ENCODE data around the gene AP2A2.

Gene AP2A2

DNA sequence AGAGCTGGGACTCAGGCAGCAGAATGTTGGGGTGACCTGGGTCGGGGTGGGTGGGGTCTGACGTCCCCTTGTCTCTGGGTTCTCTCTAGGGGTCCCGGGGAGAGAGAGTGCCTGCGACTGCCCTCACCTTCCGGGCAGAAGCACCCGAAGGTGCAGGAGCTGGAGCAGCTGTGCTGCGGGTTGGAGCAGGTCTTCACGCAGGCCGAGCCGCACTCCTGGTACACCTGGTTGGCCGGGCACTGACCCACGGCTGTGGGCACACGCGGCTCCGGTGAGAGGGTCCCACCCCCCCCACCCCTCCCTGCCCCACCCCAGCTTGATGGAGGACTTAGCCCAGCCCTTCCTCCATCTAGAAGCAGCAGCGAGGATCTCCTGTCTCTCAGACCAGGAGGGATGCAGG lies 104.4 kb downstream of the AP2A2 start:
- DNase-seq (ENCODE audit: low read depth) = no peak

DNA sequence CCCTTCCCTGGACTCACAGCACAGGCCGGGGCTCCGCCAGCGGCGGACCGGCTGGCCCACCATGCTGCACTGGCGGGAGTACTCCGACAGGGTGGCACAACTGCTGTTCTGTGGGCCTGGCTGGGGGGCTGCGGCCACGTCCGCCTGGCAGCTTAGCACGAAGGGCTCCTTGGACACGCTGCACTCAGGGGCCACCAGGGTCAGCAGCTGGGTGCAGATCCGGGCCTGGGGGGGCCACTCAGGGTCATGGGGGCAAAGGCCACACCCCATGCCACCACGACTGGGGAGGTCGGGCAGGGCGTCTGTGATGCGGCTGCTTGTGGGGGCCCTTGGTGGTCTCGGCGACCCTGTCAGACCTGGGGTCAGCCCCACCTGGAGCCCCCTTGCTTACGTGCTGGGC lies 104.9 kb downstream of the AP2A2 start:
- no peak for DNase-seq (ENCODE audit: low read depth)

DNA sequence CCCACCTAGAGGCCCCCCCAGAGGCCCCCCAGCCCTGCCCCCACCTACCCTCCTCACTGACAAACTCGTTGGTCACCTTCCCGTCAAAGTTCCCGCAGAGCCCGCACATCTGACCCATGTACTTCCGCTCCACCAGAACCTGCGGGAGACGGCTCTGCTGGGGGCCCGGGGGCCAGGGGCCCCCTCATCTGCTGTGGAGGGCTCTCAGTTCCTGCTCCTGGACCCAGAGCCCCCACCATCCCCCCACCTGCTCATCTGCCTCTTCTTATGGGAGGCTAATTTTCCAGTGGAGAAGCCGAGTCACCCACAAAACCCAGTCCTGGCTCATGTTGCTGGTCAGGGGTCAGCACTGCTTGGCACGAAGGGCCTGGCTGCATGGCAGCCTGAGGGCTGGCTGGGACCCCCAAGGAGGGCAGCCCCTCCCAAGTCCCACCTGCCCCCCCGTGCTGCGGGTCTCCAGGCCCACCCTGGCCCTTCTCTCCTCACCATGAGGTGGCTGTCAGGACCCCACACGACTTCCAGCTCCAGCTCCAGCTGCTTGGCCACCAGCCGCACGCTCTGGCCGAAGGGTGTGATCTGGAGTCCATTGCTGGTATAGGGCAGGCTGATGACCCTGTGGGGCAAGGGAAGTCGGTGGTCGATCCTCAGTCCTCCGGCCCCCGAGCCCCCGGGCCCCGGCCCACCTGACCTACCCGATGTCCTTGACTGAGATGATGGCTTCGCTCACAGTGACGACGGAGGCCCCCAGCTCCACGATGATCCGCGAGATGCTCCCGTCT lies 105.6 kb downstream of the AP2A2 start:
- no peak for DNase-seq (ENCODE audit: low read depth)

DNA sequence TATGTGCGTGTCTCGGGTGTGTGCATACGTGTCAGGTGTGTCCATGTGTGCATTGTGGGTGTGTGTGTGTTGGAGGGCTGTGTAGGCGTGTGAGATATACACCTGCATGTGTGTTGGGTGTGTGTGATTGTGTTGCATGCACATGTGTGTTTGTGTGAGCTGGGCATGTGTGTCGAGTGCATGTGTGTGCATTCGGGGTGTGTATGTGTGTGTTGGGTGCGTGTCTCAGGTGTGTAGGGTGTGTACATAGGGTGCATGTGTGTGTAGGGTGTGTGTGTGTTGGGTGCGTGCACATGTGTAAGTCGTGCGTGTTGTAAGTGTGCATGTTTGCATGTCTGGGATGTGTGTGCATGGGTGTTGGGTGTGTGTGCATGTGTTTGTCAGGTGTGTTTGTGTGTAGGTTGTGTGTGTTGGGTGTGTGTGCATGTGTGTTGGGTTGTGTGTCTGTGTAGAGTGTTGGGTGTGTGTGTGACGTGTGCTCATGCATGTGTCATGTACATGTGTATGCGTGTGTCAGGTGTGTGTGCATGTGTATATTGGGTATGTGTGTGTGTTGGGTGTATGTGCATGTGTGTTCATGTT lies 106.7 kb downstream of the AP2A2 start:
- no peak for DNase-seq (ENCODE audit: low read depth)

DNA sequence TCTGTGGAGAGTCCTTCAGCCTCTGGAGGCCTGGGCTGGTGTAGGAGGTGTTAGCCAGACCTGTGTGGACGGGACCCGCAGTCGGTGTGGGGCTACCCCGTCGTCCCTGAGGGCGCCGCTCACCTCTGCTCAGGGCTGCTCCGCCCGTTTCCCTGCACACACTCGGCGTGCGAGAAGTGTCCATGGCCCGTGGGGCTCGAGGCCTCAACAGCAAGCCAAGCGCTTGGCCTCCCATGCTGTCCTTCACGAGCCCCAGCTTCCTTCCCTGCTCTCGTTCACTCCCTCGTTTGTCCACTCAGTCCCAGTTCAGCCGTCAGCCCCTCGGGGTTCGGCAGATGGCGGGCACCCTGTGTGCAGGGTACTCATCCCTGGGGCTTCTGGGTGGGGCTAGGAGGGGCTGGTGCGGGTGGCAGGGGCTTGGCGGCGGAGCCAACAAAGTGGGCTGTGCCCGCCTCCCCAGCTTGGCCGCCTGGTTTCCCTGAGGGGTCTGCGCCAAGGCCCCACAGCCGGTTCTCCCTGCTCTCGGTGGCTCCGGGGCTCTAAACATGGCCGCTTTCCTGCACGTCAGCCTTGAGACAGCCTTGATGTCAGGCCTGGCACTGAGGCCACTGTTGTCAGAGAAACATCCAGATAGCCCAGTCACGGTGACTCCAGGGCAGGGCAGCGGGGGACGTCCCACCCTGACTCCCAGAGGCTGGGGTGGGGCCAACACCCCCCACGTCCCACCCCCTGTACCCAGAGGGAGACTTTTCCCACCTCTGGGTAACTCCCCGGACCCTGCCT lies 107.5 kb downstream of the AP2A2 start:
- DNase-seq (ENCODE audit: low read depth) = no peak

DNA sequence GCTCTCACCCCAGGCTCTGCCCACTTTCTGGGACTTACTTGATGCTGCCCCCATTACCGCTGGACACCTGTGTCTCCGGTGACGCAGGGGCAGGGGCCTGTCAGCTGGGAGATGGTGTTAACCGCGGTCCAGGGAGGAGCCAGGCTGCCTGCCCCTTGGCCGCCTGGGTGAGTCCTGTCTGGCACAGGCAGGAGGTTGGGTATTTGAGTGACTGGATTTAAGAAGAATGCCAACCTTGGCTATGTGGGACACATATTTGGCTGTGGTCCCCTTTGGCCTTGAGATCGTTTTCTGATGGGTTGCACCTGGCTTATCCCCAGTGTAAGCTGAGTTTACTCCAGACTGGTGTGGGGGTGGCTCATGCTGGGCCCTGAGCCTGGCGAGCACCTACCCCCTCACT lies 108.3 kb downstream of the AP2A2 start:
- no peak for DNase-seq (ENCODE audit: low read depth)

DNA sequence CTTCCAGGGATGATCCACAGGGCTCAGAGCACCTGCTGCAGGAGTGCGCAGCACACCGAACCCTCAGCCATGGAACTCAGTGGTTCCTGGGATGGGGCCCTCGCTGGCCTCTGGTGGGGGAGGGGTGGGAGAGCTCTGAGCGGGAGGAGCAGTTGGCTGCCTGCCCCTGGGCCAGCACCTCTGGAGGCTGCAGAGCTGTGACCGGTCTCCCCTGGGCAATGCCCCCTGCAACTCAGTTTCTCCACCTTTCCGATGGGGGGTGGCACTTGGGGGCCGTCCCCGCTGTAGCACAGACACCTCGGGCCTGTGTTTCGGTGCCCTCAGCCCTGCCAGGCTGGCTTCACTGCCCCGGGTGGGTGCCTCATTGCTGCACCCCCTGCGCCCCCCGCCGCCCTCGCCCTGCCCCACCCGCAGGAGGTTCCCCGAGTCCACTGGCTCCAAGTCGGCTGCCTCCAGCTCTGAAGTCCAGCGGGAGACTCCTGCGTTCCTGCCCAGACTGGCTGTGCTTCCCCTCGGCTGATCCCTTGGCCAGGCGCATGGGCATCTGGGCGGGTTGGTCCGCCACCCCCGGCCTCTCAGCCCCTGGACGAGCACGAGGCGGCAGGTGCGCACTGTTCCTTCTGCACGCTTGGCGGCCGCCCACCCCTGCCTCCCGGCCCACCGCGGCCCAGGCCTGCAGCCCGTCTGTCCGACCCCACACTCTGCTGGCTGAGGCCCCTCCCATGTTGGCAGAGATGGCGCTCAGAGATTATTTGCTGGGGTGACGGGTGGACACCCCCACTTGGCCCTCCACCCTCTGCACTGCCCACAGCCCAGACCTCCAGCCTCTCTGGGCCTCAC lies 109.0 kb downstream of the AP2A2 start:
- DNase-seq (ENCODE audit: low read depth) = no peak

DNA sequence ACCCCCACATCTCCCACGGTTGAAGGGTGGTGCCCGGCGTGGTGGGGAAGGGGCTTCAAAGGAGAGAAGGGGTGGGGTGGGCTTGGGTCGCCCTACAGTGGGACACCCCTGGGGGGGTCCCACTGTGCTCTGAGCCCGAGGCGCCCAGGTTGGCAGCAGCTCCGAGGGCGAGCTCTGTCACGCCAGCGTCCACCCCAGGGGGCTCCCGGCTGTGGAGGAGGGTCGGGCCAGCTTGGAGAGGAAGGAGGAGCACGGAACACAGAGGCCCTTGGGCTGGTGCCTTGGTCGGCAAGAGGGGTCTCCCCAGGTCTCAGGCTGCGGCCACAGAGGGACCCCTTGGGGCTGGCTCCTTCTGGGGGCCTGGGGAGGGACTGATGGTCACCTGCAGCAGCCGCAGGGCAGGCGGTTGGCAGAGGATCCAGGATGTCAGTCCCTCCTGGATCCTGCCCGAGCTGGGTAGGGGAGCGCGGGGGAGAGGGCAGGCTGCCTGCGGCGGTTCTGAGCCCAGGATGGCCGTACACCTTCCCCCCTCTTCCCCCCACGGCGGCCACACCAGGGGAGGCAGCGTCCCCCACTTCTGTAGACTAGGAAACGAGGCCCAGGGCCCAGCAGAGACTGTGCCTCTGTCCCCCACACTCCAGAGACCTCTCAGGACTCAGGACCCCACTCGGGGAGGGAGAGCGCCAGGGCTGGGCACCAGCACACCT lies 110.1 kb downstream of the AP2A2 start:
- DNase-seq (ENCODE audit: low read depth) = no peak

DNA sequence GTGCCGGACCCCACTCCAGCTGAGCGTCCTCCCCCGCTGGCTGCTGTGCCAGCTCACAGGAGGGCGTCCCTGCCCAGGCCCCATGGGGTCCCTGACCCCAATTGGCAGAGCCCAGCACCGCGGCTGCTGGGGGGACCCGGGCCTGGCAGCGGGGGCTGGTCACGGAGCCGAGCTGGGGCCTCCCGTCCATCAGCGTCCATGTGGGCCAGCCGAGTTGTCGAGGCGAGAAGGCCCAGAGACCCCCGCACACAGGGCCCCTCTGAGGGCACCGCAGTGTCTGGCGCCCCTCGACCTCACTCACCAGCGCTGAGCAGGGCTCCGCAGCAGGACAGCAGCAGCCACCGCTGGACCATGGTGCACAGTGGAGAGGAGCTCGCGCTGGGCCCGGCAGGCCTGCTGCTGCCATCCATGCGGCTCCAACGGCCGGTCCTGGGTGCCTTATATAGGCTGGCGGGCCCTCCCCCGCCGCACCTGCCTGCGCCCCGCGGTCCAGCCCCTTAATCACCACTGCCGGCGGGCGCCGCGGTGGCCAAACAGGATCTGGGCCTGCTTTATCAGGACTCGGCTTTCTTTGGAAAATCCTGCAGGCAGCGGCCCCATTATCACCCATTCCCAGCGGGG lies 110.7 kb downstream of the AP2A2 start, which contains the start of gene MUC6:
Gene MUC6, minus strand, starts transcription at position 416 of the 621 bp plus-strand sequence. Its CDS starts 63 bp downstream, at position 353.
- DNase-seq (ENCODE audit: low read depth) = no peak

DNA sequence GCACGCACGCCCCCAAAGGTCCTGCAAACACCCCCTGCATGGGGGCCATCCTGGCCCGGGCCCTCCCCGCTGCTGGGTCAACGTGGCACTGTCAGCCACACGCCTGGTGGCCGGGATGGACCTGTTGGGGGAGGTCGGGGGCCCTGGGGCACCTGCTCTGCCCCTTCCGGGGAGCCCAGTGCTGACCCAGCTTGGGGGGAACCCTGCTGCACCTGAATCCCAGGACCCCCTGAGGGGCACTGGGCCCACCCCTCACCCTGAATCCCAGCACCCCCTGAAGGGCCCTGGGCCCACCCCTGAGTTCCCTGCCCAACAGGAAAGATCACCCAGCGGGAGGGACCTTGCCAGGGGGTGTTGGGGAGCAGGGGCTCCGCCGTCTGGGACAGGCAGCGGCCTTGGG lies 111.3 kb downstream of the AP2A2 start:
- DNase-seq (ENCODE audit: low read depth) = no peak

DNA sequence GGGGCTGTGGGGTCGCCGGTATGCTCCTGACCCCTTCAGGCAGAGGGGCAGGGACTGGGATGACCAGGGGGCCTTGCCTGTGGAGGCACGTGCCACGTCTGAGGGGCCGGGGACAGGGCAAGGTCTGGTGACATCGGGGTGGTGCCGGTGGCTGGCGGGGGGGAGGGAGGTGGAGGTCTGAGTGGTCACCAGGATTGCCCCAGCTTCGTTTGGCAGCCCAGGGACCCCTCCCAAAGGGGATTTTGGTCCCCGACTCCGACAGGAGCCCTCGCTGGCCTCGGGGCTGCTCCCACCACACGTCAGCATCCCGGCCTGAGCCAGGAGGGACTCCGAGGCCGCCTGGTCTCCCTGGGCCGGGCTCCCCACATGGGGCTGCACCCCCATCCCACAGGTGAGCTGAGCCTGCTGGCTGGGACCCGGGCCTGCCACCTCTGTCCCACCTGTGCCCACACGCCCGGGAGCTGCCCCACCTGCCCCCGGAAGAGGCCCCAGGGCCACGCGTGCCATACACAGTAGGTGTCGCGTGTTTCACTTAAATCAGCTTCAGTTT lies 111.9 kb downstream of the AP2A2 start:
- no peak for DNase-seq (ENCODE audit: low read depth)

DNA sequence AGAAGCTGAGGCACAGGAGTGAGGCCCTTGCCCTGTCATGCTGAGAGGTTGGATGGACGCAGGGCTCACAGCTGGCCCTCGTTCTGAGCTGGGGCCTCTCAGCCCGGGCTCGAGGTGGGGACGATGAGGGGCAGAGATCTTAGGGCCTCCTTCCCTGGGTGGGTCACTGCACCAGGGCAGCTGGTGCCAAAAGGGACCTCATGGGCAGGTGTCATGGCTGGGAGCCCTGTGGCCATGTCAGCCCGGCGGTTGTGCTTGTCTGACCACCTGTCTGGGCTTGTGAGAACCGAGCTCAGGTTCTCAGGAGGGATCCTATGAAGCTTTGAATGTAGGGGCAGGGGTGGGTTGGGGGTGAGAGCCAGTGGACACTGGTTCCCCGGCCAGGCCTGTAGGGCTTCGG lies 112.7 kb downstream of the AP2A2 start:
- DNase-seq (ENCODE audit: low read depth) = no peak

DNA sequence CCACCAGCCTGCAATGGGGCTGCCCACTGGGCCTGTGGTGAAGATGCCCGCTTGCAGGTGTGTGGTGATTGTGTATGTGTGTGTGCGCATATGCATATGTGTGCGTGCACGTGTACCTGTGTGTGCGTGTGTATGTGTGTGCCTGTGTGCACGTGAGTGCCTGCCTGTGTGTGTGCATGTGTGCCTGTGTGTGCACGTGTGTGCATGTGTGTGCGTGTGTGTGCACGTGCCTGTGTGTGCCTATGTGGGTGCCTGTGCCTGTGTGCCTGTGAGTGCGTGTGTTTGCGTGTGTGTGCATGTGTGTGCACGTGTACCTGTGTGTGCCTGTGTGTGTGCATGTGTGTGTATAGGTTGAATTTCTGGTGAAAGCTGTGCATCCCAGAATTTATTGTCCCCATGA lies 113.3 kb downstream of the AP2A2 start:
- no peak for DNase-seq (ENCODE audit: low read depth)

DNA sequence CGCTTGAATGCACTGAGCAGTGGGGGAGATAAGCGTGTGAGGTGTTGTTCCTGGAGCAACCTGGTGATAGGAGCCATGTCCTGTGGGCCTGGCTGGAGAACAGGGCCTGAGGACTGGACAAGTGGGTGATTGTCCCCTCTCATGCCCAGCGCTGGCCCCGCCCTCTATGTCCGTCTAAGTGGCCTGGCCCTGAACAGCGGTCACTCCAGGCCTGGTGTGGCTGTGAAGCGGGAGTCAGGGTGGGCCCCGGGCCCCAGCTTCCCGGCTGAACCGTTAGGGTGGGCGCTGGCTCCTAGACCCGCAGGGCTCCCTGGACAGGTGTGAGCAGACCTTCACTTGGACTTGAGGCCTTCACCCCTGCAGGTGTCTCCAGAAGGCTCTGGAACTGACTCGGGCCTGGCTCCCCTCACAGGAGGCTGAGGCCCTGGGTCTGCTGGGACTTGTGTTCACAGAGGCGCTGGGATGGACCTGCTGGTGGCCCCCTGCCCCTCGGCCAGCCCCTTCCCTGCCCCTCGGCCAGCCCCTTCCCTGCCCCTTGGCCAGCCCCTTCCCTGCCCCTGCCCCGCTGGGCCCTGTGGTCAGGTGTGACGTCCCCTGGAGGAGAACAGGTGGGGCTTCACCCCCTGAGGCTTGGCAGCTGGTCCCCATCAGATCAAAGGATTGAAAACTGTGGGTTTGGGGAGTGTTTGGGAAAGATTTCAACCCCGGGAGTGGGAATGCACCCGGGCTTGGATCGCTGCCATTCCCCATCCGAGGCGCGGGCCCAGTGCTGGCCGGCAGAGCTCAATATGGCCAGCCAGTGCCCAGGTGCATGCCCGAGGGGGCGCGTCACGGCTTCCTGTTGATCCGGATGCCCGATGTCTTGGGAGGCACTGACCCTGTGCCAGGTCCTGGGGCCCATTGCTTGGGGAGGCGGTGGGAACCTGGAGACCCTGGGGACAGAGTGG lies 114.1 kb downstream of the AP2A2 start:
- no peak for DNase-seq (ENCODE audit: low read depth)

DNA sequence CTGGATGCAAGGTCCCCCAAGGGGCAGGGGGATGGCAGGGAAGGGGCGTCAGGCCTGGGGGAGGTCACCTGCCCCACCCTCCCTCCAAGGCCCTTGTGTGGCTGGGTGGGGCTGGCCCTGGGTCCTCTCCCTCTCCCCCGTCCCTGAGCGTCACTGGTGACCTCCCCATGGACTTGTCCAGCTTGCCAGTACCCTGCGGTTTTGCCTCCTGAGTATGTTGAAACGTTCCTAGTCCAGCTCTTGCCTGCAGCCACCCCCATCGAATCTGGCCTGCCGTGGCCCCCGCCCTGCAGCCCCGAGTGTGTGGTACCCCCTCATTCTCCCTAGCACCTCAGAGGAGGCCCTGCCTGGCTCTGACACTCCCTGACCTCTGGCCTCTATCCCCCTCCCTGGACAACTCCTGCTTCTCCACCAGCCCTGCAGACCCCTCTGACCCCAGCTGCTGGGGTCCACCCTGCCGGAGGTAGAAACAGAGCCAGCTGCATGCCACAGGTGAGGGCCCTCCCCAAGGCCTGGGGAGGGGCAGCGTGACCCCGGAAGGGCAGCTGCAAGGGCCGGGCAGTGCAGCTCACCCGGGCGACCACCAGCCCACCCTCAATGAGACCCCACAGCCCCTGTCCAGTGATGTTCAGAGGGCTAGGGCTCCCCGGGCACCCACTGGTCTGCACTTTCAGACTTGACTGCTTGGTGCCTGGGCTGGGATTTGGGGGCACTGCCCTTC lies 114.9 kb downstream of the AP2A2 start:
- DNase-seq (ENCODE audit: low read depth) = no peak

DNA sequence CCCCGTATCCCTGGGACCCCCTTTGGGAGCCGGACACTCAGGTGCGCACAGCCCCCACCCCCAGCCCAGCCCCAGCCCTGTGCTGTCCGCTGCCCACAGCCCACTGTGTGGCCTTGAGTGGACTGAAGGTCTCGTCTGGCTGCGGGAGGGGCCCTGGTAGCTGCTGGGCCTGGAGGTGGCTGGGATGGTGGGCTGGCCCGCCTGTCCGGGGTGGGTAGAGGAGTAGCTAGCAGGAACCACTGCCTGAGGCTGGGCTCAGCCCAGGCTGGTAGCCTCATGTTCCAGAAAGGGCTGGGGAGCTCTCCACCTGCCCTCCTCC lies 115.4 kb downstream of the AP2A2 start:
- DNase-seq (ENCODE audit: low read depth) = no peak

DNA sequence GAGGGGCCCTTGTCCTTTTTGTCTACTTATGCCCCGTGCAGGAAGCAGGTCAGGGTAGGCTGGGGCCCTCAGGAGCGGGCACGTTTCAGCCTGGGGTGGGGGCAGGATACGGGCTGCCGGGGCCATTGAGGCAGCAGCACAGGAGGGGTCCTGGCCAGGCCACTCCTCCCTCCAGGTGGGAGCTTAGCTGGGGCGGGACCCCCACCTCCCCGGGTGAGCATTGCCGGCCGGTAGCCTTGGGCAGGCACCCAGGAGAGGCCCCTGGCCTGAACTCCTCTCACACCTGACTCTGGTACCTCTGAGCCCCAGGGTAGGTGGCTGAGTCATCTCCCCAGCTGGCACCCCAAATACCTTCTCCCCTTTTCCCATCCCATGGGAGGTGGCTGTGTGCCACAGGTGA lies 115.8 kb downstream of the AP2A2 start:
- no peak for DNase-seq (ENCODE audit: low read depth)

DNA sequence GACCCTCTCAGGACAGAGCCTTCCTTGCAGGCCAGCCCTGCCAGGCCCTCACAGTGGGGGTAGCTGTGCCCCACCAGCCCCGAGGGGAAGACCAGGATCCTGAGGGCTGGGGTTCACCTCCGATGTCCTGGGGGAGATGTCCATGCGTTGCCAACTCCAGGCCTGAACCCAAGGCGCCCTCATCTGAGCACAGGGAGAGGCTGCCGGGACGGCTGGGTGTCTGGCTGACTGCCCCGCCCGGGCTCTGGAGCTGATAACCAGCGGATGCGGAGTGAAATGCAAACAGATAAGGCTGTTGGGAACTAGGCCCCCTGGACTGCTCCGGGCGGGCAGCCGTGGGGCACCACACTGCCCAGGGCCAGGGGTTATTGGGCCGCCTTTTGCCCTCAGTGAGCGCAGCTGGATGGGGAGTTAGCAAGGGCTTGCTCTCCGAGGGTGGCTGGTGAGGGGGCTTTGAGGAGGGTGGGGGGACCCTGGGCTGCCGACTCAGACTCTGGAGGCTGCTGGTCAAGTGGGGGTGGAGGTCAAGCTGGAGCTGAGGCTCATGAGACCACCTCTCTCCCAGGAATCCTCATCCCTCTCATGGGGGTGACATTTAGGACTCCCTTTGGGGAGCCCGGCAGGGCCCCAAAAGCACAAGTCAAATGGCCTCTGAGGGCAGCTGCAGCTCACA lies 116.4 kb downstream of the AP2A2 start:
- no peak for DNase-seq (ENCODE audit: low read depth)
